Measurements from ENCODE around the gene CEP128.

CEP128 gene

DNA sequence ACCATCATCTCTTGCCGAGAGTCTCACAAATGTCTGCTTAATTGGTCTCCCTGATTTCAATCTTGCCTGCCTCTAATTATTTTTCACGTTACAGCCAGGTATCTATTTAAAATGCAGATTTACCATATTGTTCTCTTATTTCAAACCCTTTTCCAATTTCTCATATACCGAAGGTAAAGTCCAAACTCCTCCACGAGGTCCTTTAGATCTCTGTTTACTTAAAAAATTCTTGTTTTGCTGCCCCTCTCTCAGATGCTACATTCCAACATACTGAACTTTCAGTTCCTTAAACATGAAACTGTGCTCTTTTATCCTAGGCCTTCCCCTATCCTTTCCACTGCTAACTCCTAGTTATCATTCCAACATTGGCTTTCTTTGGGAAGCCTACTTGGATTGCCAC, 363.9 kb downstream of the CEP128 start:
- H3K4me3 Mint-ChIP-seq, result no peak overlapping the region
- H3K4me1 Mint-ChIP-seq (ENCODE audit: low read depth in 2 of 2), result no peaks in the 10 kb centered on the region
- DNase-seq (no peak), ATAC-seq (replicated peaks) (no peak)
- H3K9me3 Mint-ChIP-seq, result no peaks in the 10 kb centered on the region
- H3K27me3 Mint-ChIP-seq, result no peaks in the 10 kb centered on the region
- no peaks in the 10 kb centered on the region for H3K36me3 Mint-ChIP-seq (ENCODE audit: insufficient read depth)
- H3K27ac Mint-ChIP-seq, result no peak overlapping the region

DNA sequence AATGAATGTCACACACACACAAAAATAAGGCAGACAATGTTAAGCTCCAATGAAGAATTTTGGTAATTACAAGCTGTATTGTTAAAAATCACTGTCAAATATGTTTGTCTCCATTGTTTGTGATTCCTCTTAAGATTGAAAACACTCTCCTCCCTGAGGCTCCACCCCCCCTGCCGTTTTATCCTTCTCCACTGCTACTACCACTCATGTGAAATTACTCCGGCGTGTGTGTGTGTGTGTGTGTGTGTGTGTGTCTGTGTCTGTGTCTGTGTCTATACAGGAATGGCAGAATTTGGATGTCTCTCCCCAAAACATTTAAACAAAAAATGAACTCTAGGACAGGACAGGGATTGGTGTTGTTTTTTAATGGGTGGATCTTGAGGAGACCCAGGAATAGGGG, 365.1 kb downstream of the CEP128 start:
- Mint-ChIP-seq H3K27ac (no peak overlapping the region), H3K27me3 (no peaks in the 10 kb centered on the region), H3K36me3 (ENCODE audit: insufficient read depth) (no peaks in the 10 kb centered on the region), H3K4me3 (no peak overlapping the region), H3K9me3 (no peaks in the 10 kb centered on the region), H3K4me1 (ENCODE audit: low read depth in 2 of 2) (no peaks in the 10 kb centered on the region)
- ATAC-seq (replicated peaks), result no peak
- no peak for DNase-seq

DNA sequence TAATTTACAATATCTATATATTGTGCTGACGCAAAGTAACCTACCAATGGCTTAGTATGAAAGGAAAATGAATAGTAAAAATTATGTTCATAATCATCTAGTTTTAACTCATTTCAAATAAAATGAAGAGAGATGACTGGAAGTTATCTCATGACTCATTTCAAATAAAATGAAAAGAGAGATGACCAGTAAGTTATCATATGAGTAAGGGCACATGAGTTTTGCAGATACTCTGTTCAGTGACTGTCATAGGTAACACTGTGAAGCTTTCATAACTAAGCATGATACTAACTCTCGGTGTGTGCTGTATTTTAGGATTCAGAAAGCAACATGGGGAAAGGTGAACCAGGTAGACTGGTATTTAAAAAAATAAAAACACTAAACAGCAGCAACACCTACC, 365.8 kb downstream of the CEP128 start:
- Mint-ChIP-seq H3K27ac (no peak overlapping the region), H3K27me3 (no peaks in the 10 kb centered on the region), H3K4me1 (ENCODE audit: low read depth in 2 of 2) (no peaks in the 10 kb centered on the region), H3K4me3 (no peak overlapping the region), H3K9me3 (no peaks in the 10 kb centered on the region), H3K36me3 (ENCODE audit: insufficient read depth) (no peaks in the 10 kb centered on the region)
- ATAC-seq (replicated peaks), result no peak
- DNase-seq, result no peak

DNA sequence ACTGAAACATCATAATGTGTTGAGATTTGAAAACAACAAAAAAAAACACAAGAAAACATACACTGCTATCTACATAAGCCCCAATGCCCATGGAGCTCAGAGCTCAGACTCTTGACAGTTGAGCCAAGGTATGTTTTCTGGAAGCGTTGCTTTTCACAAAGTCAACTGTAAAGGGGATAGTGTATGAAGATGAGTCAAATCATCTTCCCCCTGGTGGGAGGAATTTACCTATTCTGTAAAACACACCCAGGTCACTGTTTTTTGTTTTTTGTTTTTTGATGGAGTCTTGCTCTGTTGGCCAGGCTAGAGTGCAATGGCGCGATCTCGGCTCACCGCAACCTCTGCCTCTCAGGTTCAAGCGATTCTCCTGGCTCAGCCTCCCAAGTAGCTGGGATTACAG, 368.9 kb downstream of the CEP128 start:
- H3K27ac Mint-ChIP-seq, result no peak overlapping the region
- H3K4me1 Mint-ChIP-seq (ENCODE audit: low read depth in 2 of 2), result no peaks in the 10 kb centered on the region
- H3K9me3 Mint-ChIP-seq, result no peaks in the 10 kb centered on the region
- no peak for DNase-seq
- H3K36me3 Mint-ChIP-seq (ENCODE audit: insufficient read depth), result no peaks in the 10 kb centered on the region
- no peaks in the 10 kb centered on the region for H3K27me3 Mint-ChIP-seq
- no peak overlapping the region for H3K4me3 Mint-ChIP-seq
- ATAC-seq (replicated peaks), result no peak

DNA sequence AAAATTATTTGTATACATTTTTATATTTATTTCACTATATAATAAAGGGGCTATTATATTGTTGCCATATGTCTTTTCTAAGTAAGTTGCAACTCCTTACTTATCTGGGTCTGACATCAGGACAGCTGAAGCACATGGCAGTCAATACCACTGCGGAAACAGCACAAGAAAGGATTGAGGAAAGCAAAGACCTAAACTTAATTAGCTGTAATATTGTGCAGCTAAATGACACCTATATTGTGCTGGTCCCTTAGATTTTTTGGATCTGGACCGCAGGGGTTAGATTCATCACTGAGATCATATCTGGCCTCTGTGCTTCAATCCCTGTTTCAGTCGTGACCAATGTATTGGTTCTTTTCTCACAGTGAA, 370.6 kb downstream of the CEP128 start:
- no peak for ATAC-seq (replicated peaks)
- Mint-ChIP-seq H3K9me3 (no peaks in the 10 kb centered on the region), H3K4me3 (no peak overlapping the region), H3K36me3 (ENCODE audit: insufficient read depth) (no peaks in the 10 kb centered on the region), H3K27ac (no peak overlapping the region), H3K27me3 (no peaks in the 10 kb centered on the region), H3K4me1 (ENCODE audit: low read depth in 2 of 2) (no peaks in the 10 kb centered on the region)
- no peak for DNase-seq

DNA sequence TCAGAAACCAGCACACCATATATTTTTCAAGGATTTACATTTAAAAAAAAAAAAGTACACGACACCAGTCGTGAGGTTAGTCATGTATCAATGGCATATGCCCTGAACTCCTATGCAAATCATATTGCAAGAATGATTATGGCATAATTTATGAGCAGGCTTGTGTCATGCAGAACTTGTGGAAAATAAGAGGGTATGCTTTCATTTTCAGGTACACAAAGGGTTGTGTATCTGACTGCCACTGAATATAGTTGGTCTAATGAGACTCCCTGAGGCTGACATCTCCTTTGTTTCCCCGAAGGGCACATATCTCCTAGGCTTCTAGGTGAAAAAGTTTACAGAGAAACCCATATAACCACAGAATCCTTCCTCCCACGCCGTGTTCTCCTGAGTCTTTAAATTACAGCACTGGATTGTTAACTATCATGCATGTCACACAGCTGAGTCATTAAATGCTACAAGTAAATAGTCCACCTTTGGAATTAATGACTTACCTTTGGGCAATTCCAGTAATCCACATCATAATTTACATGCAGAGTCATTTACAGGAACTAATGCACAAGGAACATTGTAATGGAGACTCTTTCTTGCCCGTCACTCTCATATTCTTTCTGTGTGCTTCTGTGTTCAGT, 373.5 kb downstream of the CEP128 start:
- no peak for DNase-seq
- ATAC-seq (replicated peaks), result no peak

DNA sequence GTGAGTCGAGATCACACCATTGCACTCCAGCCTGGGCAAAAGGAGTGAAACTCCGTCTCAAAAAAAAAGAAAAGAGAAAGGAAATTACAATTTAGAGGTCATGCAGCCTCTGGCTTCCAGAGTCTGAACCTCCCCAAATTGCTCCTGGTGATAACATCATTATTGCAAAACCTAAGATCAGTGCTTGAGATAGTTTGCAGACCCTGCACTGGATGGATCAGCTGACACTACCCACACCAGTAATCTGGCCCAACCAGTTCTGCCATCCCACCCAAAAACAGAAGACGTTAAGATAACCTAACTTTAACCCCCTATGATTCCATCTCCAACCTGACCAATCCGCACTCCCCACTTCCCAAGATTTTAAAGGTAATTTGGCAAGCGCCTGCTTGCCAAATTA, 376.5 kb downstream of the CEP128 start:
- no peaks in the 10 kb centered on the region for H3K27me3 Mint-ChIP-seq
- no peak overlapping the region for H3K27ac Mint-ChIP-seq
- no peaks in the 10 kb centered on the region for H3K9me3 Mint-ChIP-seq
- no peaks in the 10 kb centered on the region for H3K4me1 Mint-ChIP-seq (ENCODE audit: low read depth in 2 of 2)
- ATAC-seq (replicated peaks) (no peak), DNase-seq (no peak)
- H3K36me3 Mint-ChIP-seq (ENCODE audit: insufficient read depth), result no peaks in the 10 kb centered on the region
- no peak overlapping the region for H3K4me3 Mint-ChIP-seq

More for the DNA sequence above, 373.5 kb downstream of the CEP128 start:
- no peaks in the 10 kb centered on the region for H3K9me3 Mint-ChIP-seq
- H3K27ac Mint-ChIP-seq, result no peak overlapping the region
- H3K4me3 Mint-ChIP-seq, result no peak overlapping the region
- no peaks in the 10 kb centered on the region for H3K36me3 Mint-ChIP-seq (ENCODE audit: insufficient read depth)
- H3K4me1 Mint-ChIP-seq (ENCODE audit: low read depth in 2 of 2), result no peaks in the 10 kb centered on the region
- H3K27me3 Mint-ChIP-seq, result no peaks in the 10 kb centered on the region

DNA sequence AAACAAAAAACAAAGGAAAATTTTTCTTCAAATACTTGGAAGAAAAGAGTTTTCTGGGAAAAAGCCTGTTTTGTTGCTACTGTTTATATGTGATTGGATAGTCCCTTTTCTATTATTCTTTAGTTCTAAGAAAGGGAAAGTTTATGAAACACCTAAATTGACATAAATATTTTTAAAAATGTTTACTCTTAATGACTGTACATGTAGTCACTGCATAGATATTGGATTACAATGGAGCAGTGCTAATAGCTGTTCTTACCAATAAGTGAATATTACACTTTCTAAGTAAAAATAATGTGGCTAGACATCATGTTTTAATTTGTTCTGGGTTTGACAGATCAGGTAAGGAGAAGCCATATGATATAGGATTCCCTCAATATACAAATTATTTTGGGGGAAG, 377.5 kb downstream of the CEP128 start:
- no peaks in the 10 kb centered on the region for H3K4me1 Mint-ChIP-seq (ENCODE audit: low read depth in 2 of 2)
- no peaks in the 10 kb centered on the region for H3K36me3 Mint-ChIP-seq (ENCODE audit: insufficient read depth)
- no peak overlapping the region for H3K4me3 Mint-ChIP-seq
- no peak overlapping the region for H3K27ac Mint-ChIP-seq
- DNase-seq, result no peak
- no peaks in the 10 kb centered on the region for H3K9me3 Mint-ChIP-seq
- no peak for ATAC-seq (replicated peaks)
- no peaks in the 10 kb centered on the region for H3K27me3 Mint-ChIP-seq

DNA sequence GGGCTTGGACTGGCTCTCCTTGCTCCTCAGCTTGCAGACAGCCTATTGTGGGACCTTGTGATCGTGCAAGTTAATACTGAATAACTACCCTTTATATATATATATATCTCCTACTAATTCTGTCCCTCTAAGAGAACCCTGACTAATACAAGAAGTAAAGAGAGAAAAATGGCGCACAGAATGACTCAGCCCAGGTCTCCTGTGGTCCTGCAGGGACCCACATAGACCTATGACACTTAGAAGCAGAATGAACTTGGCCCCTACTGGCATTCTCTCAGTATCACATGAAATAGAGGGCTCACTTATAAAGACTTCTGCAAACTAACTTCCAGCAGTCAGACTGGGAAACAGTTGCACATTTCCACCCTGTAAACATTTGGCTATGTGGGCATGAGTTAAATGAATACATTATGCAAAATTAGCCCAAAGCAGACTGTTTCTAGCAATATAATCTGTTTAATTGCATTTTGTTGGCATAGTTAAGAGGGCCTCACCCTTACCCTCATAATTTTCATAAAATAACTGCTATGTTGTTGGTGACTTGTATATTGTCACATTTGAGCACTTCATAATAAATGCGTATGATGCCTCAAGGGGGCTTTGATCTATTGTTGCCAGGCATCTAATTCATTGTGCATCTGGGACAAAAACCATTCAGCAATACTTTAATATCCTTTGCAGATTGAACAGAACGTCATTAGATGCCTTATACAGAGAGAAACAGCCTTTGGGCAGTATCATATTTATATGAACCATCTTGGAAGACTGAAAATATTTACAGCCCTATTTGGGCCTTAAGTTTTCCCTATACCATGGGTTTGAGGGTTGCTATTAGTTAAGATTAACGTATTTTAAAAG, 380.5 kb downstream of the CEP128 start:
- Mint-ChIP-seq H3K27me3 (no peaks in the 10 kb centered on the region), H3K27ac (no peak overlapping the region), H3K4me1 (ENCODE audit: low read depth in 2 of 2) (no peaks in the 10 kb centered on the region), H3K36me3 (ENCODE audit: insufficient read depth) (no peaks in the 10 kb centered on the region), H3K9me3 (no peaks in the 10 kb centered on the region), H3K4me3 (no peak overlapping the region)
- no peak for ATAC-seq (replicated peaks)
- no peak for DNase-seq

DNA sequence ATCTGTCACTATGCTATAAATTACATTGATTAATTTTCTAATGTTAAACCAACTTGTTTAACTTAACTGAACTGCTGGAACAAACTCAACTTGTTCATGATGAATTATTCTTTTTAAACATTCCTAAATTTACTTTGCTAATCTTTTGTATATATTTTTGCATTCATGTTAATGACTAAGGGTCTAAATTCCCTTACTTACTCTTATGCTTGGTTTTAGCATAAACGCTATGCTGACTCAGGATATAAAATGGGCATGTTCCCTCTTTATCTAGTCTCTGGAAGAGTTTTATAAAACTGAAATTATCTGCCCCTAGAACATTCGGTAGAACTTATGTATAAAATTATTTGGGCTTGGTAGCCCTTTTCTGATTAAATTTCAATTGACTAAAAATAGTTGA, 387.4 kb downstream of the CEP128 start:
- Mint-ChIP-seq H3K4me3 (no peak overlapping the region), H3K27ac (no peak overlapping the region), H3K27me3 (no peaks in the 10 kb centered on the region), H3K9me3 (no peaks in the 10 kb centered on the region), H3K4me1 (ENCODE audit: low read depth in 2 of 2) (no peaks in the 10 kb centered on the region), H3K36me3 (ENCODE audit: insufficient read depth) (no peaks in the 10 kb centered on the region)
- DNase-seq (no peak), ATAC-seq (replicated peaks) (no peak)

DNA sequence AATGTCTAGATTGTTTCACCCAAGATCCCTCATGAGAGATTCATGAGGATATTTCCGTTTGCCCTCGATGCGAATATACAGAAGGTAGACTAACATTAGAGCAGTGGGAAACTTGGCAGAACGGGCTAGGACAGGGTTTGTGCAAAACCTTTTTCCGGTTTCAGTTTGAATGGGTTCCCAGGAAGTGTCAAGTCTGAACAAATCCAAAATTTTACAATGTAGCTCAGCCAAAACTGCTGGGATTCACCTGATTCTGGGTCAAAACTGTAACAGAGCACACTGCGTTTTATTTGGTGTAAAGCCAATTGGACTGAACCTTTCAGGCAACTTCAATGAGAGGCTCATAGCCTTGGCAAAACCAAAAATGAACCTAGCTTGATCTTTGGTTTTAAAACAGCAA, 392.4 kb downstream of the CEP128 start:
- Mint-ChIP-seq H3K36me3 (ENCODE audit: insufficient read depth) (no peaks in the 10 kb centered on the region), H3K27me3 (no peaks in the 10 kb centered on the region), H3K4me3 (no peak overlapping the region), H3K4me1 (ENCODE audit: low read depth in 2 of 2) (no peaks in the 10 kb centered on the region), H3K27ac (no peak overlapping the region), H3K9me3 (no peaks in the 10 kb centered on the region)
- DNase-seq (no peak), ATAC-seq (replicated peaks) (no peak)

DNA sequence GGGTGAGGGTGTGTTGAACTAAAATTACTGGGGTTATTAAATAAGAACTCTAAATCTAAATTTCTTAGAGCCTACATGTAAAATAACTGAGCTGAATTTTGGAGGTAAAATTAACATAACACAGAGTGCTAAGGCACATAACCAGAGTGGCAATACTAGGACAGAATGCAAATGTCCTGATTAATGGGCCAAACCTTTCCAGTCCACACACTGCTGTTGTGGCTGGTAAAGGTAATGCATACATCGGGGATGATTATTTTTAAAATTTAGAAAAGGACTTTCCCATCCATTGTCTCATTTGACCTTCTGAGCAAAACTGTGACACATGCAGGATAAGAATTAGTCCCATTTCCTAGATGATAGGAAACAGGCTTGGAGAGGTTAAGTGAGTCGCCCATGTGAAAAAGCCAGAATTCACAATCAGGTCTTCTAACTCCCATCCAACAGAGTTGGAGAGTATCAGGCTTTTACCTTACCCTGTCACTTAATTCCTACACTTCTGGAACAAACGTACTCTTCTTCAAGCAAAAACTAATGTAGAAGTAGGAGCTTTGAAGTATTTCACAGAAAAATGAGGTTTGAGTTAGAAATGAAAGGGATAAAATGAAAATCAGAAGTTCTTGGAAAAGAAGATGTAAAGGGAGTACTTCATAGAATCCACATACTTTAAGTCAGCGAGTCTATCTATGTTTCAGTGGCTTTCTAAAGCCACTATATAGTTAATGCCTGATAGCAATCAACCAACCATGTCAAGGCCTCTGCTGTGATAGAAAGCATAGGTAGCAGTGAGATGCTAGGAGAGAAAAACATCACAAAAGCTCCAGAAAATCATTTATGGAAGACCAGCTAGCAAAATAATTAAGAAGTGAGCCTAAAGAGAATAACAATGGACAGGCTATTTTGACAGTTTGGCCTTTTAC, 395.3 kb downstream of the CEP128 start:
- no peak for DNase-seq
- Mint-ChIP-seq H3K9me3 (no peaks in the 10 kb centered on the region), H3K4me1 (ENCODE audit: low read depth in 2 of 2) (no peaks in the 10 kb centered on the region), H3K27me3 (no peaks in the 10 kb centered on the region), H3K36me3 (ENCODE audit: insufficient read depth) (no peaks in the 10 kb centered on the region), H3K27ac (no peak overlapping the region), H3K4me3 (no peak overlapping the region)
- ATAC-seq (replicated peaks), result no peak

DNA sequence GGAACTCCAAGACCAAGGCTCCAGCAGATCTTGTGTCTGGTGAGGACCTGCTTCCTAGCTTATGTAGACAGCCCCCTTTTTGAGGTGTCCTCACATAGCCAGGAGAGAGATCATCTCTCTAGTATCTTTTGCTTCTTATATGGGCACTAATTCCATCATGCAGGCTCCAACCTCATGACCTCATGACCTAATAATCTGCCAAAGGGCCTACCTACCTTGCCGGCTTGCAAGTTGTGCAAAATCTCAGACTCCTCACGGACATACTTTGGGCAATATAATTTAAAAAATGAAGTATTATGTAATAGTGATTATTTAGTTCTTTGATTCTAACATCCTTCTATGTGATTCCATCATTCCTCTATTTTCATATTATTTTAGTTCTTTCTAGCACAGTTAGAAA, 397.2 kb downstream of the CEP128 start:
- H3K27ac Mint-ChIP-seq, result no peak overlapping the region
- no peaks in the 10 kb centered on the region for H3K4me1 Mint-ChIP-seq (ENCODE audit: low read depth in 2 of 2)
- no peaks in the 10 kb centered on the region for H3K36me3 Mint-ChIP-seq (ENCODE audit: insufficient read depth)
- DNase-seq (no peak), ATAC-seq (replicated peaks) (no peak)
- H3K4me3 Mint-ChIP-seq, result no peak overlapping the region
- no peaks in the 10 kb centered on the region for H3K9me3 Mint-ChIP-seq
- no peaks in the 10 kb centered on the region for H3K27me3 Mint-ChIP-seq

DNA sequence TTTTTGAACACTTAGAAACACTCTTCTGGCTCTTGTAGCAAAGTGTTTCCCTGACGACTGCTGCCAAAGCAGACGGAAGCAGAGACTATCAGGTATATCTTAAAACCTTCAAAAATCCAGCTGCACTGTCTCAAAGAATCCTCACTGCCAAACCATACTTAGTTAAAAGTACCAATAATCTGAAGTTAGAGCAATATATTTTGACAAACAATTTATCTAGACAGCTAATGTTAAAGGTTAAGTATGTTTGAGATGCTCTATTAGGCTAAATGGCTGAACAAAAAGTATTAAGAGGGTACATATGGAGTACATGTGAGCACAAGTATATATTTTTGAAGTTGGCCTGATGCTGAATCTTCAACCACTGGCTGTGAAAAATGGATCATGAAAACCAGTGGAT, 398.3 kb downstream of the CEP128 start:
- no peaks in the 10 kb centered on the region for H3K9me3 Mint-ChIP-seq
- no peaks in the 10 kb centered on the region for H3K27me3 Mint-ChIP-seq
- ATAC-seq (replicated peaks), result no peak
- no peaks in the 10 kb centered on the region for H3K4me1 Mint-ChIP-seq (ENCODE audit: low read depth in 2 of 2)
- no peak overlapping the region for H3K27ac Mint-ChIP-seq
- H3K36me3 Mint-ChIP-seq (ENCODE audit: insufficient read depth), result no peaks in the 10 kb centered on the region
- DNase-seq, result no peak
- no peak overlapping the region for H3K4me3 Mint-ChIP-seq
